AG04449 (cell line): Measurements from ENCODE around the gene WNT5A.

ENCODE experiments used
- CTCF ChIA-PET: fragments of 350-600 bp; formaldehyde crosslinking; extraction: SDS; loops from one replicate; lab custom pipeline; 2021; ENCODE audit warnings: antibody characterized with exemption; lab: Yijun Ruan, JAX
- POLR2A ChIA-PET: fragments of 400-600, 350-600 bp; formaldehyde crosslinking; extraction: SDS; loops from one replicate; lab custom pipeline; 2020; ENCODE audit warnings: antibody characterized with exemption, inconsistent platforms; lab: Yijun Ruan, JAX
- DNase-seq: peaks from one replicate; pipeline ENCODE4 v3.0.0-alpha.2; 2010; ENCODE audit warnings: low read depth, low spot score
- H3K4me3 ChIP-seq: 2 replicates; pipeline ENCODE4 v1.5.1; 2011; ENCODE audit warnings: low read depth, mild to moderate bottlenecking, control low read depth, low read length
- CTCF ChIP-seq: IDR thresholded peaks from one replicate; pipeline ENCODE4 v1.5.1; 2011; ENCODE audit warnings: mild to moderate bottlenecking, moderate library complexity, low read length, control low read depth, inconsistent platforms; ENCODE audit not compliant: insufficient read depth; ENCODE audit errors: missing control alignments

WNT5A gene

GRCh38 chr3:55468251-55468650 lies 18.9 kb downstream of the WNT5A start:
- DNase-seq, result no peak
- ChIA-PET CTCF (interaction anchor here (1.2 to 1.7 kb wide), 3 partner anchors 9 to 615 kb away, joined by 3 to 5 read pairs (median 5); no protein-coding TSS in a partner anchor), POLR2A (interaction anchor here (0.8 to 2.9 kb wide), 3 partner anchors 8 to 278 kb away, joined by 4 to 19 read pairs (median 7); no protein-coding TSS in a partner anchor)
- no peak for TF ChIP-seq CTCF
- no peak overlapping the region for H3K4me3 ChIP-seq

- POLR2A ChIA-PET, result interaction anchor here (0.6 to 2.9 kb wide), 2 partner anchors 10 to 708 kb away, joined by 3 to 19 read pairs; no protein-coding TSS in a partner anchor
- H3K4me3 ChIP-seq, result no peak overlapping the region
- CTCF ChIA-PET, result interaction anchor here (1.6 kb wide), 1 partner anchor 614 kb away, joined by 5 read pairs; no protein-coding TSS in a partner anchor
- DNase-seq, result no peak
- TF ChIP-seq CTCF, result no peak
Observed at GRCh38 chr3:55467099-55467498, 20.0 kb downstream of the WNT5A start.

GRCh38 chr3:55466526-55466925 lies 20.6 kb downstream of the WNT5A start:
- no peak overlapping the region for H3K4me3 ChIP-seq
- ChIA-PET POLR2A (interaction anchor here (0.6 to 2.9 kb wide), 3 partner anchors 10 to 708 kb away, joined by 3 to 19 read pairs (median 6); no protein-coding TSS in a partner anchor), CTCF (no interaction called here)
- DNase-seq, result no peak
- no peak for TF ChIP-seq CTCF

- DNase-seq, result no peak
- ChIA-PET POLR2A (interaction anchor here (0.6 to 1.5 kb wide), 9 partner anchors 45 to 502 kb away, joined by 3 to 5 read pairs (median 3); no protein-coding TSS in a partner anchor), CTCF (interaction anchor here (1.8 kb wide), 1 partner anchor 281 kb away, joined by 5 read pairs; no protein-coding TSS in a partner anchor)
- no peak overlapping the region for H3K4me3 ChIP-seq
- TF ChIP-seq CTCF, result no peak
Observed at GRCh38 chr3:55461896-55462295, 25.2 kb downstream of the WNT5A start.

GRCh38 chr3:55459838-55460237 lies 27.3 kb downstream of the WNT5A start:
- TF ChIP-seq CTCF, result no peak
- POLR2A ChIA-PET, result interaction anchor here (0.7 to 2.3 kb wide), 3 partner anchors 130 to 497 kb away, joined by 3 to 9 read pairs (median 3); no protein-coding TSS in a partner anchor
- CTCF ChIA-PET, result no interaction called here
- H3K4me3 ChIP-seq, result no peak overlapping the region
- DNase-seq, result no peak

- POLR2A ChIA-PET, result interaction anchor here (0.7 to 1.4 kb wide), 2 partner anchors 289 to 566 kb away, joined by 3 read pairs; no protein-coding TSS in a partner anchor
- no peak for TF ChIP-seq CTCF
- H3K4me3 ChIP-seq, result no peak overlapping the region
- CTCF ChIA-PET, result no interaction called here
- DNase-seq, result no peak
Observed at GRCh38 chr3:55458181-55458790, 28.8 kb downstream of the WNT5A start.
